ENCODE results near the gene HACD4.

DNA sequence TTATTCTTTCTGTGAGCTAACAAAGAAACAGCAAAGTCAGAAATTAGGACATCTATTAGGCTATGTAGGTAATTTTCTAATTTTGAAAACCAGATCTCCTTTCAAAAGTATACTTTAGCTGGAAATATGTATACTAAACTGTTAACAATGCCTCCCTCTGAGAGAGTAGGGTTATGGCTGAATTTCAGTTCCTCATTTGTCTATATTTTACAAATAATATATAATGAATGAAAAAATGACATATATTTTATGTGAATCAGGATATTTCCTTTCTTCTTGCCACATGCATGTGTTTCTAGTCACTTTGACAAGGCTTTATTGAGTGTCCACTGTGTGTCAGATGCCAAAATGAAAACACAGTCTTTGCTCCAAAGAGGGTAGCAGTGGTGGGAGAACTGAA lies 15.4 kb downstream of the HACD4 start:
- TF ChIP-seq, protein P1, sequence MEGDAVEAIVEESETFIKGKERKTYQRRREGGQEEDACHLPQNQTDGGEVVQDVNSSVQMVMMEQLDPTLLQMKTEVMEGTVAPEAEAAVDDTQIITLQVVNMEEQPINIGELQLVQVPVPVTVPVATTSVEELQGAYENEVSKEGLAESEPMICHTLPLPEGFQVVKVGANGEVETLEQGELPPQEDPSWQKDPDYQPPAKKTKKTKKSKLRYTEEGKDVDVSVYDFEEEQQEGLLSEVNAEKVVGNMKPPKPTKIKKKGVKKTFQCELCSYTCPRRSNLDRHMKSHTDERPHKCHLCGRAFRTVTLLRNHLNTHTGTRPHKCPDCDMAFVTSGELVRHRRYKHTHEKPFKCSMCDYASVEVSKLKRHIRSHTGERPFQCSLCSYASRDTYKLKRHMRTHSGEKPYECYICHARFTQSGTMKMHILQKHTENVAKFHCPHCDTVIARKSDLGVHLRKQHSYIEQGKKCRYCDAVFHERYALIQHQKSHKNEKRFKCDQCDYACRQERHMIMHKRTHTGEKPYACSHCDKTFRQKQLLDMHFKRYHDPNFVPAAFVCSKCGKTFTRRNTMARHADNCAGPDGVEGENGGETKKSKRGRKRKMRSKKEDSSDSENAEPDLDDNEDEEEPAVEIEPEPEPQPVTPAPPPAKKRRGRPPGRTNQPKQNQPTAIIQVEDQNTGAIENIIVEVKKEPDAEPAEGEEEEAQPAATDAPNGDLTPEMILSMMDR (IDR thresholded peaks at IDR 0.05 in 2 of 3, conservative IDR thresholded peaks at IDR 0.05 in 1 of 3; ENCODE audit: insufficient read depth in 2 of 3, low read depth in 1 of 3, low read length in 3 of 3) = no peak
- TF ChIP-seq, protein P2, sequence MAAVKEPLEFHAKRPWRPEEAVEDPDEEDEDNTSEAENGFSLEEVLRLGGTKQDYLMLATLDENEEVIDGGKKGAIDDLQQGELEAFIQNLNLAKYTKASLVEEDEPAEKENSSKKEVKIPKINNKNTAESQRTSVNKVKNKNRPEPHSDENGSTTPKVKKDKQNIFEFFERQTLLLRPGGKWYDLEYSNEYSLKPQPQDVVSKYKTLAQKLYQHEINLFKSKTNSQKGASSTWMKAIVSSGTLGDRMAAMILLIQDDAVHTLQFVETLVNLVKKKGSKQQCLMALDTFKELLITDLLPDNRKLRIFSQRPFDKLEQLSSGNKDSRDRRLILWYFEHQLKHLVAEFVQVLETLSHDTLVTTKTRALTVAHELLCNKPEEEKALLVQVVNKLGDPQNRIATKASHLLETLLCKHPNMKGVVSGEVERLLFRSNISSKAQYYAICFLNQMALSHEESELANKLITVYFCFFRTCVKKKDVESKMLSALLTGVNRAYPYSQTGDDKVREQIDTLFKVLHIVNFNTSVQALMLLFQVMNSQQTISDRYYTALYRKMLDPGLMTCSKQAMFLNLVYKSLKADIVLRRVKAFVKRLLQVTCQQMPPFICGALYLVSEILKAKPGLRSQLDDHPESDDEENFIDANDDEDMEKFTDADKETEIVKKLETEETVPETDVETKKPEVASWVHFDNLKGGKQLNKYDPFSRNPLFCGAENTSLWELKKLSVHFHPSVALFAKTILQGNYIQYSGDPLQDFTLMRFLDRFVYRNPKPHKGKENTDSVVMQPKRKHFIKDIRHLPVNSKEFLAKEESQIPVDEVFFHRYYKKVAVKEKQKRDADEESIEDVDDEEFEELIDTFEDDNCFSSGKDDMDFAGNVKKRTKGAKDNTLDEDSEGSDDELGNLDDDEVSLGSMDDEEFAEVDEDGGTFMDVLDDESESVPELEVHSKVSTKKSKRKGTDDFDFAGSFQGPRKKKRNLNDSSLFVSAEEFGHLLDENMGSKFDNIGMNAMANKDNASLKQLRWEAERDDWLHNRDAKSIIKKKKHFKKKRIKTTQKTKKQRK (IDR thresholded peaks at IDR 0.05; ENCODE audit: borderline replicate concordance, low read depth, low read length) = no peak
- TF ChIP-seq TBL1XR1 (IDR thresholded peaks at IDR 0.05; ENCODE audit: low read length in 2 of 2) (no peak), ETV5 (CRISPR knock-in tag; IDR thresholded peaks at IDR 0.05; ENCODE audit: low read depth) (no peak), NFXL1 (CRISPR knock-in tag; IDR thresholded peaks at IDR 0.05) (no peak), CHD2 (IDR thresholded peaks at IDR 0.05; ENCODE audit: low read depth, low read length) (no peak), CHD1 (IDR thresholded peaks at IDR 0.05; ENCODE audit: low read length) (no peak), FOXM1 (IDR thresholded peaks at IDR 0.05; ENCODE audit: low read depth) (no peak), FOXM1 (CRISPR knock-in tag; IDR thresholded peaks at IDR 0.05; ENCODE audit: low read depth) (no peak), POLR2AphosphoS5 (IDR thresholded peaks at IDR 0.05; ENCODE audit: control insufficient read depth, insufficient read depth, low read depth, low read length) (no peak), HNRNPK (IDR thresholded peaks at IDR 0.05; ENCODE audit: low read depth, low read length, poor library complexity, severe bottlenecking) (no peak)
- TF ChIP-seq, protein P3, sequence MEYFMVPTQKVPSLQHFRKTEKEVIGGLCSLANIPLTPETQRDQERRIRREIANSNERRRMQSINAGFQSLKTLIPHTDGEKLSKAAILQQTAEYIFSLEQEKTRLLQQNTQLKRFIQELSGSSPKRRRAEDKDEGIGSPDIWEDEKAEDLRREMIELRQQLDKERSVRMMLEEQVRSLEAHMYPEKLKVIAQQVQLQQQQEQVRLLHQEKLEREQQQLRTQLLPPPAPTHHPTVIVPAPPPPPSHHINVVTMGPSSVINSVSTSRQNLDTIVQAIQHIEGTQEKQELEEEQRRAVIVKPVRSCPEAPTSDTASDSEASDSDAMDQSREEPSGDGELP (CRISPR knock-in tag; IDR thresholded peaks at IDR 0.05; ENCODE audit: borderline replicate concordance) = no peak
